Suprapubic skin (tissue), 4 donors: Measurements from ENCODE around the gene MEF2A. TPM values are rescaled to one million over a fixed set of nuclear protein-coding genes. Genes with fewer than 3 reads are reported as not detected.
A peak's percentile ranks its signal among the peaks of the same experiment; 100 is the strongest.

ENCODE experiments used
- DNase-seq, 2 donors: peaks; one replicate each; pipeline ENCODE4 v3.0.0-alpha.2; 2019; ENCODE audit warnings: low spot score in 2 of 2
- H3K27ac ChIP-seq: fragments of 200-600 bp; sonication (generic); one replicate; pipeline ENCODE4 v1.5.1; 2019
- H3K27me3 ChIP-seq: fragments of 200-600 bp; sonication (generic); one replicate; pipeline ENCODE4 v1.5.1; 2019
- H3K36me3 ChIP-seq: fragments of 200-600 bp; sonication (generic); one replicate; pipeline ENCODE4 v1.5.1; 2019
- H3K4me1 ChIP-seq: fragments of 200-600 bp; sonication (generic); one replicate; pipeline ENCODE4 v1.5.1; 2019
- H3K4me3 ChIP-seq: fragments of 200-600 bp; sonication (generic); one replicate; pipeline ENCODE4 v1.5.1; 2019; ENCODE audit warnings: mild to moderate bottlenecking
- H3K9me3 ChIP-seq: fragments of 200-600 bp; sonication (generic); one replicate; pipeline ENCODE4 v1.5.1; 2019
- CTCF ChIP-seq, 2 donors: fragments of 200-600 bp in 1 of 2; fragments of 450-650 bp in 1 of 2; sonication (generic) in 1 of 2; IDR thresholded peaks; one replicate each; pipeline ENCODE4 v1.5.1; 2016 to 2019; ENCODE audit warnings: antibody characterized with exemption in 2 of 2, mild to moderate bottlenecking in 1 of 2, moderate library complexity in 1 of 2
- EP300 ChIP-seq: sonication (generic); formaldehyde crosslinking; IDR thresholded peaks from one replicate; pipeline ENCODE4 v1.6.1; 2017; ENCODE audit warnings: antibody characterized with exemption
- POLR2A ChIP-seq, 2 donors: fragments of 450-650 bp; IDR thresholded peaks; one replicate each; pipeline ENCODE4 v1.6.1; 2017; ENCODE audit warnings: antibody characterized with exemption in 2 of 2, mild to moderate bottlenecking in 2 of 2, moderate library complexity in 2 of 2
- POLR2AphosphoS5 ChIP-seq, 3 donors: sonication (generic); formaldehyde crosslinking; IDR thresholded peaks; one replicate each; pipeline ENCODE4 v1.6.1; 2017; ENCODE audit warnings: antibody characterized with exemption in 3 of 3
- WGBS: methylation state at CpG from one replicate; pipeline ENCODE4 v1.1.5; 2018; 5-methylcytosine and 5-hydroxymethylcytosine counted together
- total RNA-seq, 4 donors: library from RNA; depleted of rRNA; stranded (reverse); fragments of >200 nt; gene quantifications; one replicate each; pipeline ENCODE4 v1.1.0, GENCODE V29; 2016

The MEF2A gene
- total RNA-seq, 4 donors from 2014 or later, result 70.1 to 222 (median 78.8) TPM

GRCh38 chr15:99696096-99696495, 130.3 kb downstream of the MEF2A start:
- WGBS, result 67% methylated on average over 2 of the region's 2 CpGs
- no peak for DNase-seq
- Histone ChIP-seq H3K9me3 (no peaks in the 10 kb centered on the region), H3K27me3 (no peaks in the 10 kb centered on the region), H3K27ac (no peak overlapping the region), H3K4me3 (no peak overlapping the region), H3K4me1 (no peaks in the 10 kb centered on the region), H3K36me3 (peaks cover 52% of the 10 kb centered on the region)
- TF ChIP-seq POLR2A (IDR thresholded peaks at IDR 0.05), result no peak
- no peak for TF ChIP-seq EP300
- TF ChIP-seq CTCF (IDR thresholded peaks at IDR 0.05), result no peak
- no peak for TF ChIP-seq POLR2AphosphoS5 (IDR thresholded peaks at IDR 0.05)

- no peak for TF ChIP-seq POLR2A (IDR thresholded peaks at IDR 0.05)
- TF ChIP-seq POLR2AphosphoS5 (IDR thresholded peaks at IDR 0.05), result no peak
- no peak for TF ChIP-seq CTCF (IDR thresholded peaks at IDR 0.05)
- no peak for TF ChIP-seq EP300
- H3K36me3 ChIP-seq, result no peaks in the 10 kb centered on the region
- H3K9me3 ChIP-seq, result no peaks in the 10 kb centered on the region
- H3K27ac ChIP-seq, result peak overlapping the region; percentile 81
- H3K27me3 ChIP-seq, result no peaks in the 10 kb centered on the region
- no peak overlapping the region for H3K4me3 ChIP-seq
- 30% methylated on average over 4 of the region's 4 CpGs for WGBS
- H3K4me1 ChIP-seq, result peaks cover 27% of the 10 kb centered on the region
- DNase-seq, result no peak
Measured at GRCh38 chr15:99702895-99703602, 137.3 kb downstream of the MEF2A start.

GRCh38 chr15:99703603-99704443, 138.0 kb downstream of the MEF2A start:
- no peak overlapping the region for H3K4me3 ChIP-seq
- TF ChIP-seq EP300 (no peak), CTCF (IDR thresholded peaks at IDR 0.05) (peak; percentile 58 to 71), POLR2AphosphoS5 (IDR thresholded peaks at IDR 0.05) (peak in 1 of 3 donors; percentile 36)
- no peaks in the 10 kb centered on the region for H3K9me3 ChIP-seq
- WGBS, result 10% methylated on average over 7 of the region's 7 CpGs
- H3K36me3 ChIP-seq, result no peaks in the 10 kb centered on the region
- H3K27me3 ChIP-seq, result no peaks in the 10 kb centered on the region
- H3K27ac ChIP-seq, result peak overlapping the region; percentile 81
- H3K4me1 ChIP-seq, result peaks cover 35% of the 10 kb centered on the region
- DNase-seq, result no peak

- WGBS, result 29% methylated on average over 3 of the region's 3 CpGs
- Histone ChIP-seq H3K36me3 (no peaks in the 10 kb centered on the region), H3K27me3 (no peaks in the 10 kb centered on the region), H3K9me3 (no peaks in the 10 kb centered on the region), H3K4me1 (peaks cover 41% of the 10 kb centered on the region), H3K4me3 (no peak overlapping the region), H3K27ac (no peak overlapping the region)
- DNase-seq, result no peak
- TF ChIP-seq CTCF (IDR thresholded peaks at IDR 0.05) (peak; percentile 63 to 70), EP300 (no peak)
Measured at GRCh38 chr15:99704444-99704838, 138.7 kb downstream of the MEF2A start.
